K562 (cell line): ENCODE measurements around the gene NR5A1. TPM values are rescaled to one million over a fixed set of nuclear protein-coding genes. Genes with fewer than 3 reads are reported as not detected.

ENCODE experiments used
- CSDE1 ChIP-seq, 2 experiments: fragments of 450-650 bp; IDR thresholded peaks; 2 replicates each; pipeline ENCODE4 v1.6.1; 2016; ENCODE audit warnings: mild to moderate bottlenecking in 1 of 2
- FOXJ2 ChIP-seq: fragments of 200-800 bp; sonication (Bioruptor generic); IDR thresholded peaks from 2 replicates; pipeline ENCODE4 v1.6.1; 2016; ENCODE audit warnings: missing genetic modification characterization, missing compliant biosample characterization
- GTF2E2 ChIP-seq: fragments of 200-800 bp; sonication (Bioruptor generic); IDR thresholded peaks from 2 replicates; pipeline ENCODE4 v1.6.1; 2016; ENCODE audit warnings: missing genetic modification characterization, missing compliant biosample characterization
- L3MBTL2 ChIP-seq: fragments of 450-650 bp; IDR thresholded peaks from 2 replicates; pipeline ENCODE4 v1.6.1; 2016; ENCODE audit warnings: mild to moderate bottlenecking, moderate library complexity
- NEUROD1 ChIP-seq: fragments of 150-350 bp; IDR thresholded peaks from 2 replicates; pipeline ENCODE4 v1.6.1; 2014; ENCODE audit warnings: borderline replicate concordance, low read length, low read depth; ENCODE audit not compliant: partially characterized antibody
- NUFIP1 ChIP-seq: fragments of 450-650 bp; IDR thresholded peaks from 2 replicates; pipeline ENCODE4 v1.6.1; 2018; ENCODE audit not compliant: partially characterized antibody
- ZNF778 ChIP-seq: fragments of 450-650 bp; formaldehyde crosslinking; IDR thresholded peaks from 2 replicates; pipeline ENCODE4 v1.4.0; 2020; ENCODE audit warnings: mild to moderate bottlenecking, moderate library complexity
- polyA plus RNA-seq, 8 experiments: library from polyadenylated mRNA; depleted of rRNA in 4 of 8; stranded (reverse) in 5 of 8; unstranded in 3 of 8; fragments of >200 nt; fragmentation: Nextera tagmentation in 2 of 8; fragmentation: Illumina TruSeq in 1 of 8; extraction: Ambion mirVana in 2 of 8; extraction: Trizol in 1 of 8; gene quantifications; 2 replicates each; pipeline versions ENCODE4 v1.2.1 to v1.2.3, GENCODE V29; 2011 to 2014; ENCODE audit warnings: inconsistent platforms in 1 of 8, missing spikeins in 1 of 8
- total RNA-seq, 7 experiments: library from RNA; depleted of rRNA in 6 of 7; stranded (reverse); fragments of >200 nt in 6 of 7; fragmentation: Illumina TruSeq in 2 of 7; extraction: Trizol in 2 of 7; gene quantifications; 2 replicates each; pipeline versions ENCODE4 v1.2.1 to v1.2.3, GENCODE V29; 2011 to 2021; ENCODE audit warnings: low replicate concordance in 1 of 7
- TF ChIP-seq, protein P1 (sequence below): sonication (generic); formaldehyde crosslinking; IDR thresholded peaks from 2 replicates; pipeline ENCODE4 v1.8.0; 2022; ENCODE audit warnings: mild to moderate bottlenecking, missing genetic modification reagents
- TF ChIP-seq, protein P2 (sequence below): sonication (generic); formaldehyde crosslinking; IDR thresholded peaks from 2 replicates; pipeline ENCODE4 v1.5.0; 2020; ENCODE audit warnings: missing genetic modification reagents
- TF ChIP-seq, protein P3 (sequence below): fragments of 450-650 bp; IDR thresholded peaks from 2 replicates; pipeline ENCODE4 v1.6.1; 2016; ENCODE audit warnings: mild to moderate bottlenecking, moderate library complexity

Gene NR5A1
- total and polyA plus RNA-seq, 9 of the 15 experiments (the other 6 are each of a cell fraction or from before 2014, with no cell fraction given), result 0.11 to 0.32 (median 0.20) TPM; not detected in 6

DNA sequence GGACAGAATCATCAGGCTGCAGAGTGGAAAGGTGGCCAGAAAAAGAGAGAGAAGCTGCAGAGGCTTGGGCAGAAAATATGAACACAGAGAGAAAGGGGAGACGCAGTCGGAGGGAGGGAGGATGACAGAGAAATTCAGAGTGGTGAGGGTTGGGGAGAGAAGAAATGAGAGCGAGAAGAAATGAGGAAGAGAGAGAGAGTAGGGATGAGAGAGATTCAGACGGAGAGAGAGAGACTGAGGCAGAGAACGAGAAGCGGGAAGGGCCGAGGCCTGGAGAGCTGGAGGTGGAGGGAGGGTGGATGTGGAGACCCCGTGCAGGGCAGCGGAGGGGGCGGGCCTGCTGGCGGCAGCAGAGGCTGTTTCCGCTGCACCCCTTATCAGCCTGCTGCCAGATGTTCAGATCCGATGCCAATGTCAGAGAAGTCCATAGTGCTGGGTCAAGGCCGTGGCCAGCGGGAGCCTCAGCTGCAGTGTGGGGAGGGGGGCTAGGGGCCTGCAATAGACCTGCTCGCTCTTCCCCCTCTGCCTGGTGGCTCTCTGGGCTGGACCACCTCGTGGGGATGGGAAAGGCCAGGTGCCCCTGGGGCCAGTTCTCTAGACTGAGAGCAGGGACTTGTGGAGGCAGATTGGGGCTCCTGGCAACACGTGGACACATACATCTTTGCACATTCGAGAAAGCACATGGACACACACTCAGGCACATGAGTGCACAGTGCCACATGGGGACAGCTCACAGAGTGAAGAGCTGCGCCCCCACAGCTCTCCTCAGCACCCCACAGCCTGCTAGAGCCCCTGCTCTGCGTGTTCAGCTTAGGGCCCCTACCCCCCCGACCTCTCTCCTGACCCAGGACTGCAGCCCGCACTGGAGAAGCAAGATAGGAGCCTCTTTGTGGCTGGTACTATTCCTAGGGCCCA, 4.9 kb upstream of the NR5A1 start (continued):
- TF ChIP-seq ZNF778 (CRISPR knock-in tag) (no peak), CSDE1 (IDR thresholded peaks at IDR 0.05) (no peak), NEUROD1 (no peak), L3MBTL2 (peak; percentile 84), NUFIP1 (no peak), FOXJ2 (tag) (no peak), GTF2E2 (tag) (no peak)
- TF ChIP-seq, protein P1, sequence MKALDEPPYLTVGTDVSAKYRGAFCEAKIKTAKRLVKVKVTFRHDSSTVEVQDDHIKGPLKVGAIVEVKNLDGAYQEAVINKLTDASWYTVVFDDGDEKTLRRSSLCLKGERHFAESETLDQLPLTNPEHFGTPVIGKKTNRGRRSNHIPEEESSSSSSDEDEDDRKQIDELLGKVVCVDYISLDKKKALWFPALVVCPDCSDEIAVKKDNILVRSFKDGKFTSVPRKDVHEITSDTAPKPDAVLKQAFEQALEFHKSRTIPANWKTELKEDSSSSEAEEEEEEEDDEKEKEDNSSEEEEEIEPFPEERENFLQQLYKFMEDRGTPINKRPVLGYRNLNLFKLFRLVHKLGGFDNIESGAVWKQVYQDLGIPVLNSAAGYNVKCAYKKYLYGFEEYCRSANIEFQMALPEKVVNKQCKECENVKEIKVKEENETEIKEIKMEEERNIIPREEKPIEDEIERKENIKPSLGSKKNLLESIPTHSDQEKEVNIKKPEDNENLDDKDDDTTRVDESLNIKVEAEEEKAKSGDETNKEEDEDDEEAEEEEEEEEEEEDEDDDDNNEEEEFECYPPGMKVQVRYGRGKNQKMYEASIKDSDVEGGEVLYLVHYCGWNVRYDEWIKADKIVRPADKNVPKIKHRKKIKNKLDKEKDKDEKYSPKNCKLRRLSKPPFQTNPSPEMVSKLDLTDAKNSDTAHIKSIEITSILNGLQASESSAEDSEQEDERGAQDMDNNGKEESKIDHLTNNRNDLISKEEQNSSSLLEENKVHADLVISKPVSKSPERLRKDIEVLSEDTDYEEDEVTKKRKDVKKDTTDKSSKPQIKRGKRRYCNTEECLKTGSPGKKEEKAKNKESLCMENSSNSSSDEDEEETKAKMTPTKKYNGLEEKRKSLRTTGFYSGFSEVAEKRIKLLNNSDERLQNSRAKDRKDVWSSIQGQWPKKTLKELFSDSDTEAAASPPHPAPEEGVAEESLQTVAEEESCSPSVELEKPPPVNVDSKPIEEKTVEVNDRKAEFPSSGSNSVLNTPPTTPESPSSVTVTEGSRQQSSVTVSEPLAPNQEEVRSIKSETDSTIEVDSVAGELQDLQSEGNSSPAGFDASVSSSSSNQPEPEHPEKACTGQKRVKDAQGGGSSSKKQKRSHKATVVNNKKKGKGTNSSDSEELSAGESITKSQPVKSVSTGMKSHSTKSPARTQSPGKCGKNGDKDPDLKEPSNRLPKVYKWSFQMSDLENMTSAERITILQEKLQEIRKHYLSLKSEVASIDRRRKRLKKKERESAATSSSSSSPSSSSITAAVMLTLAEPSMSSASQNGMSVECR (CRISPR knock-in tag), result no peak
- TF ChIP-seq, protein P2, sequence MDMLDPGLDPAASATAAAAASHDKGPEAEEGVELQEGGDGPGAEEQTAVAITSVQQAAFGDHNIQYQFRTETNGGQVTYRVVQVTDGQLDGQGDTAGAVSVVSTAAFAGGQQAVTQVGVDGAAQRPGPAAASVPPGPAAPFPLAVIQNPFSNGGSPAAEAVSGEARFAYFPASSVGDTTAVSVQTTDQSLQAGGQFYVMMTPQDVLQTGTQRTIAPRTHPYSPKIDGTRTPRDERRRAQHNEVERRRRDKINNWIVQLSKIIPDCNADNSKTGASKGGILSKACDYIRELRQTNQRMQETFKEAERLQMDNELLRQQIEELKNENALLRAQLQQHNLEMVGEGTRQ, result 0 out of 2 replicates have a peak, but pooled peaks have one; percentile 22
- TF ChIP-seq, protein P3, sequence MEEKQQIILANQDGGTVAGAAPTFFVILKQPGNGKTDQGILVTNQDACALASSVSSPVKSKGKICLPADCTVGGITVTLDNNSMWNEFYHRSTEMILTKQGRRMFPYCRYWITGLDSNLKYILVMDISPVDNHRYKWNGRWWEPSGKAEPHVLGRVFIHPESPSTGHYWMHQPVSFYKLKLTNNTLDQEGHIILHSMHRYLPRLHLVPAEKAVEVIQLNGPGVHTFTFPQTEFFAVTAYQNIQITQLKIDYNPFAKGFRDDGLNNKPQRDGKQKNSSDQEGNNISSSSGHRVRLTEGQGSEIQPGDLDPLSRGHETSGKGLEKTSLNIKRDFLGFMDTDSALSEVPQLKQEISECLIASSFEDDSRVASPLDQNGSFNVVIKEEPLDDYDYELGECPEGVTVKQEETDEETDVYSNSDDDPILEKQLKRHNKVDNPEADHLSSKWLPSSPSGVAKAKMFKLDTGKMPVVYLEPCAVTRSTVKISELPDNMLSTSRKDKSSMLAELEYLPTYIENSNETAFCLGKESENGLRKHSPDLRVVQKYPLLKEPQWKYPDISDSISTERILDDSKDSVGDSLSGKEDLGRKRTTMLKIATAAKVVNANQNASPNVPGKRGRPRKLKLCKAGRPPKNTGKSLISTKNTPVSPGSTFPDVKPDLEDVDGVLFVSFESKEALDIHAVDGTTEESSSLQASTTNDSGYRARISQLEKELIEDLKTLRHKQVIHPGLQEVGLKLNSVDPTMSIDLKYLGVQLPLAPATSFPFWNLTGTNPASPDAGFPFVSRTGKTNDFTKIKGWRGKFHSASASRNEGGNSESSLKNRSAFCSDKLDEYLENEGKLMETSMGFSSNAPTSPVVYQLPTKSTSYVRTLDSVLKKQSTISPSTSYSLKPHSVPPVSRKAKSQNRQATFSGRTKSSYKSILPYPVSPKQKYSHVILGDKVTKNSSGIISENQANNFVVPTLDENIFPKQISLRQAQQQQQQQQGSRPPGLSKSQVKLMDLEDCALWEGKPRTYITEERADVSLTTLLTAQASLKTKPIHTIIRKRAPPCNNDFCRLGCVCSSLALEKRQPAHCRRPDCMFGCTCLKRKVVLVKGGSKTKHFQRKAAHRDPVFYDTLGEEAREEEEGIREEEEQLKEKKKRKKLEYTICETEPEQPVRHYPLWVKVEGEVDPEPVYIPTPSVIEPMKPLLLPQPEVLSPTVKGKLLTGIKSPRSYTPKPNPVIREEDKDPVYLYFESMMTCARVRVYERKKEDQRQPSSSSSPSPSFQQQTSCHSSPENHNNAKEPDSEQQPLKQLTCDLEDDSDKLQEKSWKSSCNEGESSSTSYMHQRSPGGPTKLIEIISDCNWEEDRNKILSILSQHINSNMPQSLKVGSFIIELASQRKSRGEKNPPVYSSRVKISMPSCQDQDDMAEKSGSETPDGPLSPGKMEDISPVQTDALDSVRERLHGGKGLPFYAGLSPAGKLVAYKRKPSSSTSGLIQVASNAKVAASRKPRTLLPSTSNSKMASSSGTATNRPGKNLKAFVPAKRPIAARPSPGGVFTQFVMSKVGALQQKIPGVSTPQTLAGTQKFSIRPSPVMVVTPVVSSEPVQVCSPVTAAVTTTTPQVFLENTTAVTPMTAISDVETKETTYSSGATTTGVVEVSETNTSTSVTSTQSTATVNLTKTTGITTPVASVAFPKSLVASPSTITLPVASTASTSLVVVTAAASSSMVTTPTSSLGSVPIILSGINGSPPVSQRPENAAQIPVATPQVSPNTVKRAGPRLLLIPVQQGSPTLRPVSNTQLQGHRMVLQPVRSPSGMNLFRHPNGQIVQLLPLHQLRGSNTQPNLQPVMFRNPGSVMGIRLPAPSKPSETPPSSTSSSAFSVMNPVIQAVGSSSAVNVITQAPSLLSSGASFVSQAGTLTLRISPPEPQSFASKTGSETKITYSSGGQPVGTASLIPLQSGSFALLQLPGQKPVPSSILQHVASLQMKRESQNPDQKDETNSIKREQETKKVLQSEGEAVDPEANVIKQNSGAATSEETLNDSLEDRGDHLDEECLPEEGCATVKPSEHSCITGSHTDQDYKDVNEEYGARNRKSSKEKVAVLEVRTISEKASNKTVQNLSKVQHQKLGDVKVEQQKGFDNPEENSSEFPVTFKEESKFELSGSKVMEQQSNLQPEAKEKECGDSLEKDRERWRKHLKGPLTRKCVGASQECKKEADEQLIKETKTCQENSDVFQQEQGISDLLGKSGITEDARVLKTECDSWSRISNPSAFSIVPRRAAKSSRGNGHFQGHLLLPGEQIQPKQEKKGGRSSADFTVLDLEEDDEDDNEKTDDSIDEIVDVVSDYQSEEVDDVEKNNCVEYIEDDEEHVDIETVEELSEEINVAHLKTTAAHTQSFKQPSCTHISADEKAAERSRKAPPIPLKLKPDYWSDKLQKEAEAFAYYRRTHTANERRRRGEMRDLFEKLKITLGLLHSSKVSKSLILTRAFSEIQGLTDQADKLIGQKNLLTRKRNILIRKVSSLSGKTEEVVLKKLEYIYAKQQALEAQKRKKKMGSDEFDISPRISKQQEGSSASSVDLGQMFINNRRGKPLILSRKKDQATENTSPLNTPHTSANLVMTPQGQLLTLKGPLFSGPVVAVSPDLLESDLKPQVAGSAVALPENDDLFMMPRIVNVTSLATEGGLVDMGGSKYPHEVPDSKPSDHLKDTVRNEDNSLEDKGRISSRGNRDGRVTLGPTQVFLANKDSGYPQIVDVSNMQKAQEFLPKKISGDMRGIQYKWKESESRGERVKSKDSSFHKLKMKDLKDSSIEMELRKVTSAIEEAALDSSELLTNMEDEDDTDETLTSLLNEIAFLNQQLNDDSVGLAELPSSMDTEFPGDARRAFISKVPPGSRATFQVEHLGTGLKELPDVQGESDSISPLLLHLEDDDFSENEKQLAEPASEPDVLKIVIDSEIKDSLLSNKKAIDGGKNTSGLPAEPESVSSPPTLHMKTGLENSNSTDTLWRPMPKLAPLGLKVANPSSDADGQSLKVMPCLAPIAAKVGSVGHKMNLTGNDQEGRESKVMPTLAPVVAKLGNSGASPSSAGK, result peak; percentile 91
